ENCODE data around the gene C4BPA. TPM values are rescaled to one million over a fixed set of nuclear protein-coding genes. Genes with fewer than 3 reads are reported as not detected.

Gene C4BPA
- total and polyA plus RNA-seq, 9 of the 15 experiments (the other 6 are each of a cell fraction or from before 2014, with no cell fraction given): 0.04 to 0.22 (median 0.11) TPM; not detected in 3

DNA sequence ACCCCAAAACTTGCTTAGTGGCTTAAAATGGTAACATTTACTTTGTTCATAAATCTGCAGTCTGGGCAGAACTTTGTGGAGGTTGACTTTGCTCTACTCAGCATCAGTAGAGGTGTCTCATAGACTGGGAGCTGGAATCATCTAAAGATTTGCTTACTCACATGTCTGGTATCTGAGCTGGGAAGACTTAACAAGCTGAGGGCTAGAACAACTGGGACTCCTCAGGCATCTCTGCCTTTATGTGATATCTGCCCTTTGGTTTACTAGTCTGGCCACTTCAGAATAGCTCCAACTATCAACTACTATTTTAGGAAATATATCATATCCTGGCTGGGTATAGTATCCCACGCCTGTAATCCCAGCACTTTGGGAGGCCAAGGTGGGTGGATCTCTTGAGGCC, 82.5 kb downstream of the C4BPA start (continued):
- TF ChIP-seq HMGXB4 (CRISPR knock-in tag; IDR thresholded peaks at IDR 0.05) (no peak), POLR2A (conservative IDR thresholded peaks at IDR 0.05) (no peak), SREBF2 (CRISPR knock-in tag; IDR thresholded peaks at IDR 0.05) (no peak), ZBTB26 (CRISPR knock-in tag; IDR thresholded peaks at IDR 0.05) (no peak)

DNA sequence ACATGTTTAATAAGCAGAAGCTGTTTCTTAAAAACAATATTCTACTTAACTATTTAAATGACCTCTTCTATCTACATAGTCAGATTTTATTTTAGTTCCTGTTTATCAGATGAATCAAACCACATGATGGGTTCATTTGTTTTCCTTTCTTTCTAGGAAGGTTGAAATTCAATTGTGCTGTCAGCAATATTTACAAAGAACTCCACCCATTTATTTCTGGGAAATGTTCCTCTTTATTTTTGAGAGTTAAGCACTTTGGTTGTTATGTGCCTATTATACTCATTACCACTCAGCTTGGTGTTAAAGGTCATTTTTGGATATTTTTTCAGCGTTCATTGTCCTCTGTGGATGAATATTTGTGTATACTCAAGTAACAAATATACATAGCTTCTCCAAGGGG, 84.9 kb downstream of the C4BPA start:
- no peak for FAIRE-seq
- no peak overlapping the region for H2AFZ ChIP-seq (ENCODE audit: low read depth, low read length)
- no peak overlapping the region for H3K9ac ChIP-seq (ENCODE audit: insufficient read depth in 1 of 2, low read depth in 2 of 2, low read length in 2 of 2)
- H3K4me3 ChIP-seq: no peak overlapping the region
- ChIA-PET POLR2A (interaction anchor here (1.1 to 1.2 kb wide), 2 partner anchors 10 to 11 kb away, joined by 3 read pairs; no protein-coding TSS in a partner anchor), CTCF (ENCODE audit: low intra/inter-chr PET ratio) (no interaction called here)
- H3K36me3 ChIP-seq (ENCODE audit: control insufficient read depth, insufficient read depth, low read length): no peaks in the 10 kb centered on the region
- no peak overlapping the region for H3K27ac ChIP-seq (ENCODE audit: extremely low read depth, low read depth, low read length)
- no peak for ATAC-seq
- no peak for DNase-seq (ENCODE audit: extremely low read depth in 1 of 4, low spot score in 3 of 4)
- no TSS peak for BruUV-seq (replicated peaks)
- H3K9me1 ChIP-seq (ENCODE audit: control insufficient read depth, insufficient read depth, low read length): no peaks in the 10 kb centered on the region
- in situ Hi-C loops (cut with MboI) (no loop called here), intact Hi-C loops (cut with micrococcal nuclease) (no loop called here)
- 0% methylated on average over 1 of the region's 1 CpG for WGBS (ENCODE audit: insufficient coverage, low coverage, missing lambda C conversion rate)
- H3K27me3 ChIP-seq (ENCODE audit: control insufficient read depth in 2 of 2, insufficient read depth in 2 of 2, low read length in 2 of 2): no peaks in the 10 kb centered on the region
- H3K4me1 ChIP-seq (replicated peaks in 1 of 2; ENCODE audit: control insufficient read depth in 2 of 2, insufficient read depth in 2 of 2, low read length in 2 of 2): no peaks in the 10 kb centered on the region; a peak in 1 of 5 replicates
- H3K79me2 ChIP-seq (ENCODE audit: control insufficient read depth, insufficient read depth, low read length): no peaks in the 10 kb centered on the region
- TF ChIP-seq GATA2 (CRISPR knock-in tag; IDR thresholded peaks at IDR 0.05): no peak
- peak; percentile 57 for TF ChIP-seq ZNF316 (IDR thresholded peaks at IDR 0.05)
- TF ChIP-seq ELF4 (CRISPR knock-in tag; IDR thresholded peaks at IDR 0.05): no peak
- TF ChIP-seq, protein P1, sequence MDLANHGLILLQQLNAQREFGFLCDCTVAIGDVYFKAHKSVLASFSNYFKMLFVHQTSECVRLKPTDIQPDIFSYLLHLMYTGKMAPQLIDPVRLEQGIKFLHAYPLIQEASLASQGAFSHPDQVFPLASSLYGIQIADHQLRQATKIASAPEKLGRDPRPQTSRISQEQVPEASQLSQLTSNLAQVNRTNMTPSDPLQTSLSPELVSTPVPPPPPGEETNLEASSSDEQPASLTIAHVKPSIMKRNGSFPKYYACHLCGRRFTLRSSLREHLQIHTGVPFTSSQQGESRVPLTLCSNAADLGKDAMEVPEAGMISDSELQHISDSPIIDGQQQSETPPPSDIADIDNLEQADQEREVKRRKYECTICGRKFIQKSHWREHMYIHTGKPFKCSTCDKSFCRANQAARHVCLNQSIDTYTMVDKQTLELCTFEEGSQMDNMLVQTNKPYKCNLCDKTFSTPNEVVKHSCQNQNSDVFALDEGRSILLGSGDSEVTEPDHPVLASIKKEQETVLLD (IDR thresholded peaks at IDR 0.05): no peak
- TF ChIP-seq C11orf30 (IDR thresholded peaks at IDR 0.05; ENCODE audit: low read depth): 0 out of 2 replicates have a peak, but pooled peaks have one; percentile 32
- peak; percentile 18; the same call in 1 of the 2 replicates for TF ChIP-seq SOX6 (IDR thresholded peaks at IDR 0.05)
- TF ChIP-seq, protein P2, sequence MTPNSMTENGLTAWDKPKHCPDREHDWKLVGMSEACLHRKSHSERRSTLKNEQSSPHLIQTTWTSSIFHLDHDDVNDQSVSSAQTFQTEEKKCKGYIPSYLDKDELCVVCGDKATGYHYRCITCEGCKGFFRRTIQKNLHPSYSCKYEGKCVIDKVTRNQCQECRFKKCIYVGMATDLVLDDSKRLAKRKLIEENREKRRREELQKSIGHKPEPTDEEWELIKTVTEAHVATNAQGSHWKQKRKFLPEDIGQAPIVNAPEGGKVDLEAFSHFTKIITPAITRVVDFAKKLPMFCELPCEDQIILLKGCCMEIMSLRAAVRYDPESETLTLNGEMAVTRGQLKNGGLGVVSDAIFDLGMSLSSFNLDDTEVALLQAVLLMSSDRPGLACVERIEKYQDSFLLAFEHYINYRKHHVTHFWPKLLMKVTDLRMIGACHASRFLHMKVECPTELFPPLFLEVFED (CRISPR knock-in tag; conservative IDR thresholded peaks at IDR 0.05): no peak
- peaks cover 3% of the 10 kb centered on the region for H3K9me3 ChIP-seq (replicated peaks; ENCODE audit: control insufficient read depth, insufficient read depth, low read depth, low read length)
- H3K4me2 ChIP-seq (ENCODE audit: insufficient read depth, low read length): no peak overlapping the region
- no peaks in the 10 kb centered on the region for H4K20me1 ChIP-seq (replicated peaks; ENCODE audit: control insufficient read depth, insufficient read depth, low read length)

All from K562 (cell line).